Mucosa of descending colon (tissue), 3 donors: Measurements from ENCODE around the gene CDON. TPM values are rescaled to one million over a fixed set of nuclear protein-coding genes. Genes with fewer than 3 reads are reported as not detected.
"Not testable (repeated sequence)": the region's sequence is repeated elsewhere in the genome, so short reads cannot be mapped to it uniquely, and the experiment has no call there.

ENCODE experiments used
- ATAC-seq: fragments of 200-7000 bp; cut with Tn5 transposase; one replicate; pipeline ENCODE4 v1.9.1; 2020; ENCODE audit warnings: mild to moderate bottlenecking, moderate library complexity
- DNase-seq, 3 donors: peaks; one replicate each; pipeline ENCODE4 v3.0.0-alpha.2; 2020
- H3K36me3 ChIP-seq: fragments of 200-600 bp; one replicate; pipeline ENCODE4 v1.8.0; 2021; ENCODE audit warnings: low read depth, mild to moderate bottlenecking
- H3K4me1 ChIP-seq: fragments of 200-600 bp; one replicate; pipeline ENCODE4 v1.8.0; 2021; ENCODE audit warnings: low read depth, mild to moderate bottlenecking
- H3K4me3 ChIP-seq: fragments of 200-600 bp; one replicate; pipeline ENCODE4 v1.8.0; 2021; ENCODE audit warnings: mild to moderate bottlenecking
- H3K9me3 ChIP-seq: fragments of 200-600 bp; one replicate; pipeline ENCODE4 v1.8.0; 2021; ENCODE audit warnings: mild to moderate bottlenecking
- CTCF ChIP-seq: fragments of 200-600 bp; IDR thresholded peaks from one replicate; pipeline ENCODE4 v1.8.0; 2022; ENCODE audit warnings: antibody characterized with exemption, mild to moderate bottlenecking
- intact Hi-C, 2 donors: fragments of 100-400 bp; cut with DNase I in 1 of 2; cut with micrococcal nuclease in 1 of 2; formaldehyde crosslinking; loops; one replicate each; pipeline versions ENCODE4 v1.11.0 to v1.11.1; 2022; cut with DNase I, micrococcal nuclease
- total RNA-seq, 3 donors: library from RNA; stranded (reverse); fragmentation: NEBNext Ultra II Directional in 2 of 3; extraction: Animal tissue kit (Norgen Biotek cat#: 25700) in 2 of 3; gene quantifications; one replicate each; pipeline versions ENCODE4 v1.2.1 to v1.2.4, GENCODE V29; 2021 to 2023
- donor health status: DM: no; HTN: no; CAD: no; lungs with moderate emphysema.
- donor health status: DM: no; HTN: no; CAD: no.
- donor health status: DM: no; HTN: yes; CAD: no.

Gene CDON
- total RNA-seq, 3 donors from 2014 or later = 3.8 to 91.6 (median 6.6) TPM

- TF ChIP-seq CTCF = no peak
- no peak overlapping the region for H3K4me3 ChIP-seq
- intact Hi-C loops = loop anchor here (5.0 kb wide), 1 partner anchor 271 kb away; no protein-coding TSS in a partner anchor
- H3K4me1 ChIP-seq = peaks cover 23% of the 10 kb centered on the region
- ATAC-seq = no peak
- no peaks in the 10 kb centered on the region for H3K36me3 ChIP-seq
- DNase-seq = peak in 2 of 3 donors; percentile 37 to 48
- no peaks in the 10 kb centered on the region for H3K9me3 ChIP-seq
Observed at GRCh38 chr11:125921042-125921441, 141.6 kb downstream of the CDON start.

- TF ChIP-seq CTCF = no peak
- Histone ChIP-seq H3K4me1 (peaks cover 21% of the 10 kb centered on the region), H3K4me3 (no peak overlapping the region), H3K36me3 (no peaks in the 10 kb centered on the region), H3K9me3 (no peaks in the 10 kb centered on the region)
- DNase-seq = no peak
- intact Hi-C loops = no loop called here
- ATAC-seq = no peak
Observed at GRCh38 chr11:125918140-125918840, 144.4 kb downstream of the CDON start.

- H3K4me3 ChIP-seq = no peak overlapping the region
- no peak for TF ChIP-seq CTCF
- H3K4me1 ChIP-seq = peaks cover 21% of the 10 kb centered on the region
- ATAC-seq (peak; percentile 91), DNase-seq (peak; percentile 75 to 86 (median 79))
- intact Hi-C loops = no loop called here
- no peaks in the 10 kb centered on the region for H3K36me3 ChIP-seq
- H3K9me3 ChIP-seq = no peaks in the 10 kb centered on the region
Observed at GRCh38 chr11:125916683-125917347, 145.9 kb downstream of the CDON start.

GRCh38 chr11:125914601-125915000 lies 148.1 kb downstream of the CDON start:
- H3K36me3 ChIP-seq, DNase-seq, intact Hi-C loops, H3K4me3 ChIP-seq, H3K9me3 ChIP-seq, ATAC-seq: not testable (repeated sequence)
- H3K4me1 ChIP-seq = peaks cover 17% of the 10 kb centered on the region

GRCh38 chr11:125910226-125910849 lies 152.3 kb downstream of the CDON start:
- intact Hi-C loops = no loop called here
- no peaks in the 10 kb centered on the region for H3K9me3 ChIP-seq
- no peak for TF ChIP-seq CTCF
- H3K36me3 ChIP-seq = no peaks in the 10 kb centered on the region
- no peaks in the 10 kb centered on the region for H3K4me1 ChIP-seq
- DNase-seq (no peak), ATAC-seq (no peak)
- H3K4me3 ChIP-seq = no peak overlapping the region

Other genes with a start within 250 kb of the CDON start
- gene PATE4, start 229.6 kb downstream of the CDON start, total RNA-seq = not detected
- gene HYLS1, start 175.2 kb downstream of the CDON start, total RNA-seq = 1 to 10 TPM; 4.6 to 7.5 (median 7.1) TPM
- gene PUS3, start 159.7 kb downstream of the CDON start, total RNA-seq = 10 to 100 TPM in 1 of 3 donors, 1 to 10 TPM in 2; 5.4 to 13.0 (median 7.6) TPM
- under 1 TPM in 2 of 3 donors, not detected in 1; 0.05 to 0.54 TPM for gene DDX25, start 158.4 kb downstream of the CDON start, total RNA-seq
- under 1 TPM in 1 of 3 donors, not detected in 2; 0.09 TPM for gene VSIG10L2, start 116.8 kb downstream of the CDON start, total RNA-seq
- gene RPUSD4, start 148.8 kb upstream of the CDON start, total RNA-seq = 10 to 100 TPM; 17.0 to 23.4 (median 23.0) TPM
- 10 to 100 TPM; 35.4 to 62.5 (median 48.5) TPM for gene FAM118B, start 148.9 kb upstream of the CDON start, total RNA-seq
- gene SRPRA, start 206.0 kb upstream of the CDON start, total RNA-seq = 10 to 100 TPM; 73.8 to 88.1 (median 79.2) TPM
- gene FOXRED1, start 206.3 kb upstream of the CDON start, total RNA-seq = 10 to 100 TPM; 24.3 to 36.9 (median 31.4) TPM
- gene TIRAP, start 220.2 kb upstream of the CDON start, total RNA-seq = 10 to 100 TPM; 18.5 to 24.8 (median 21.5) TPM
- gene DCPS, start 241.2 kb upstream of the CDON start, total RNA-seq = 10 to 100 TPM in 2 of 3 donors, 1 to 10 TPM in 1; 10.0 to 21.3 (median 14.8) TPM